ENCODE results near the gene FRRS1L. TPM values are rescaled to one million over a fixed set of nuclear protein-coding genes. Genes with fewer than 3 reads are reported as not detected.

Gene FRRS1L, protein sequence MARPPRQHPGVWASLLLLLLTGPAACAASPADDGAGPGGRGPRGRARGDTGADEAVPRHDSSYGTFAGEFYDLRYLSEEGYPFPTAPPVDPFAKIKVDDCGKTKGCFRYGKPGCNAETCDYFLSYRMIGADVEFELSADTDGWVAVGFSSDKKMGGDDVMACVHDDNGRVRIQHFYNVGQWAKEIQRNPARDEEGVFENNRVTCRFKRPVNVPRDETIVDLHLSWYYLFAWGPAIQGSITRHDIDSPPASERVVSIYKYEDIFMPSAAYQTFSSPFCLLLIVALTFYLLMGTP
- total RNA-seq = 0.09 and 0.14 TPM in 2 replicates

DNA sequence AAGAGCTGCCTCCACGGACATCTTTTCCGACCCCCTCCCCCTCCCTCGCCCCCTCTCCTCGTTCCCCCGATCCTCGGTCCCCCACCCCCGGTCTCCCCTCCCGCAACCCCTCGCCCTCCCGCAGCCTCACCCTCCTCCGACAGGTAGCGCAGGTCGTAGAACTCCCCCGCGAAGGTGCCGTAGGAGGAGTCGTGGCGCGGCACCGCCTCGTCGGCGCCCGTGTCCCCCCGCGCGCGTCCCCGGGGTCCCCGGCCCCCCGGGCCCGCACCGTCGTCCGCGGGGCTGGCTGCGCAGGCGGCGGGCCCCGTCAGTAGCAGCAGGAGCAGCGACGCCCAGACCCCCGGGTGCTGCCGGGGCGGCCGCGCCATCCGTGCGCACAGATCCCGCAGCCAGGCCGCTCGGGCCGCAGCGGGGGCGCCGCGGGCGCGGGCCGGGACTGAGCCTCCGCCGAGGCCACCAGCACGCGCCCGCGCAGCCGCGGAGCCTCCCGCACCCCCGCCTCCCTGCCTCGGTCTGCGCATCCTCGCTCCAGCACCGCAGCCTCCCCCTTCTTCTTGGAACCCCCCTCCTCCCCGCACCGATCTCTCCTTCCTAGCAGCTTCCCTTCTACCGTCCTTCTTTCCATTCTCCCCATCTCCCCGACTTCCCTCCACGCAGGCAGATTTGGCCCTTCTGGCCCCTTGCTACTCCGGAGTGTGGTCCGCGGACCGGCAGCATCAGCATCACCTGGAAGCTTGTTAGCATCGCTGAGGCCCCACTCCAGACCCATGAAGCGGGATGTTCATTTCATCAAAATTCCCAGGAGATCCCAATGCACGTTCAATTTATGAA is at the start of gene FRRS1L:
TSS of gene FRRS1L (minus strand) at position 479 of the 831 bp plus-strand sequence. CDS start at position 368, 111 bp downstream.

DNA sequence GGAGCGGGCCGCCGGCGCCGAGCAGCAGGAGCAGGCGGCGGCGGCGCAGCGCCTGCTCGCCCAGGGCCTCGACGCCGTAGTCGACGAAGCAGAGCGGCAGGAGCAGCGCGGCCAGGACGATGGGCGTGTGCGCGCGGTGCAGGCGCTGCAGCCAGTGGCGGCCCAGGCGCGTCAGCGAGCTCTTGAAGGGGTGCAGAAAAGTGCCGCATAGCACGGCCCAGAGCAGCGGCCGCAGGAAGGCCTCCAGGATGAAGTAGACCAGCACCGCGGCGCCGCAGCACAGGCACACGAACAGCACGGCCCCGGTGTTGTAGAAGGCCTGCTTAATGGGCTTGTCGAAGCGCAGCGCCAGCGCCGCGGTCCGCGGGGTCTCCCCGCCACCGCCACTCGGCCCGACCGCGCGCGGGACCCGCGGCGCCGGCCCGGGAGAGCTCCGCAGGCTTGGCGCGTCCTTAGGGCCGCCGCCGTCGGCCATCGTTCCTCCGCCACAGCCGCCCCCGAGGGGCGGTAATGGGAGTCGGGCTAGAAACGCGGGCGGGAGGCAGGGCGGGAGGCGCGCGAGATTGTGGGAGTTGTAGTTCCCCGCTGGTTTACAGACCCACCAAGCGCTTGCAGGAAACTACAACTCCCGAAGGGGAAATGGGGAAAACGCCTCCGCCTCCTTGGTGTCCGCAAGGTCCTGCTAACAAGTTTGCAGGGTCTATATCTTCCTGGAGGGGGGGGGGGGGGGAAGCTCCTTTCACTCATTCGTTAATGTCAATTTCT is 47.4 kb downstream of the FRRS1L start, which contains the start of gene TMEM245:
TSS of gene TMEM245 (minus strand) at position 509 of the 765 bp plus-strand sequence. CDS start at position 475, 34 bp downstream.

Other genes starting within 250 kb of the FRRS1L start
- 27.4 and 33.5 TPM in 2 replicates for gene ELP1, start 233.1 kb downstream of the FRRS1L start, total RNA-seq
- gene ABITRAM, start 232.8 kb downstream of the FRRS1L start, total RNA-seq = 3.7 and 5.0 TPM in 2 replicates
- 37.5 and 55.0 TPM in 2 replicates for gene CTNNAL1, start 153.8 kb downstream of the FRRS1L start, total RNA-seq
- 30.2 and 37.0 TPM in 2 replicates for gene TMEM245, start 47.3 kb downstream of the FRRS1L start, total RNA-seq
- gene EPB41L4B, start 153.8 kb upstream of the FRRS1L start, total RNA-seq = under 0.01 and 0.09 TPM in 2 replicates

Measured in smooth muscle cell of bladder (primary cell).